ENCODE measurements around the gene OFD1. TPM values are rescaled to one million over a fixed set of nuclear protein-coding genes. Genes with fewer than 3 reads are reported as not detected.

OFD1 gene
- polyA plus RNA-seq, 1 of the 3 experiments (the other 2 are of a cell fraction), result 13.4 TPM

DNA sequence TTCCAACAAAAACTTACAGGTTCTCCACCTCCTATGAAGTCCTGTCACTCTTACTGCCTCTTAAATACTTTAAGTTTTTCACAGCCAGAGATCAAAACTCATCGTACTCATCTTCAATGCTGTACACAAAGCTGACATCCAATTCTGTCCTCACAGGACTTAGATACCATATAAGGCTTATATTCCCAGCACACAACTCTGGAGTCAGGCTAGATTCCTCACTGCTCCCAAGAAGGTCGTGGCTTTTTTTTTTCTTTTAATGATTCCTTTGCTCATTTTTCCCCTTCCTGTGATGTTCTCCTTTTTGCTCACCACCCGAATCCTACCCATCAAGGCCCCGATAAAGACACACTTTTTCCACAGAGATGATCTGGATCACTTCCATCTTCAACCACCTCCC is 1.0 kb upstream of the OFD1 start:
- TF ChIP-seq CHD2 (IDR thresholded peaks at IDR 0.05; ENCODE audit: low read length, partially characterized antibody) (no peak), FOXM1 (IDR thresholded peaks at IDR 0.05; ENCODE audit: low read depth) (no peak), NFIC (IDR thresholded peaks at IDR 0.05; ENCODE audit: borderline replicate concordance) (no peak), ELF1 (IDR thresholded peaks at IDR 0.05) (no peak), JUND (IDR thresholded peaks at IDR 0.05) (no peak), MXI1 (IDR thresholded peaks at IDR 0.05; ENCODE audit: low read depth, low read length) (no peak)
- TF ChIP-seq, protein P1, sequence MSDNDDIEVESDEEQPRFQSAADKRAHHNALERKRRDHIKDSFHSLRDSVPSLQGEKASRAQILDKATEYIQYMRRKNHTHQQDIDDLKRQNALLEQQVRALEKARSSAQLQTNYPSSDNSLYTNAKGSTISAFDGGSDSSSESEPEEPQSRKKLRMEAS (IDR thresholded peaks at IDR 0.05; ENCODE audit: low read depth), result no peak
- peaks cover 70% of the 10 kb centered on the region for H3K79me2 ChIP-seq (ENCODE audit: insufficient read depth)
- ChIA-PET POLR2A (interaction anchor here (0.8 to 2.0 kb wide), 3 partner anchors 12 to 296 kb away, joined by 3 to 13 read pairs (median 8); partner anchors contain the start of genes GEMIN8 and RAB9A), CTCF (interaction anchor here (1.7 kb wide), 1 partner anchor 13 kb away, joined by 6 read pairs; no protein-coding TSS in a partner anchor)
- 13% methylated on average over 4 of the region's 4 CpGs for WGBS (ENCODE audit: low lambda C conversion rate)
- no peaks in the 10 kb centered on the region for H4K20me1 ChIP-seq (ENCODE audit: insufficient read depth)
- H2AFZ ChIP-seq (ENCODE audit: low read depth), result no peak overlapping the region; the same call in 1 of the 2 replicates
- peak overlapping the region; percentile 95 for H3K9ac ChIP-seq
- H3K9me2 ChIP-seq, result no peaks in the 10 kb centered on the region
- DNase-seq, result no peak
- peak overlapping the region in 1 of 2 experiments; percentile 86; a peak in 1 of 4 replicates for H3K27ac ChIP-seq (ENCODE audit: low read depth in 2 of 2, low read length in 1 of 2)
- H3F3A ChIP-seq (replicated peaks; ENCODE audit: insufficient read depth), result no peaks in the 10 kb centered on the region
- H3K4me1 ChIP-seq (ENCODE audit: control insufficient read depth in 1 of 2, insufficient read depth in 2 of 2, low read depth in 1 of 2, low read length in 1 of 2), result peaks cover 4 to 19% of the 10 kb centered on the region in 2 experiments; a peak in 3 of 4 replicates
- no peaks in the 10 kb centered on the region for H3K27me3 ChIP-seq (ENCODE audit: insufficient read depth)
- peak overlapping the region; percentile 85 to 95 for H3K4me3 ChIP-seq (ENCODE audit: low read depth in 2 of 2, low read length in 1 of 2)
- no peaks in the 10 kb centered on the region for H3K9me3 ChIP-seq
- H3K4me2 ChIP-seq, result peak overlapping the region; percentile 89
- peaks cover 15 to 22% of the 10 kb centered on the region in 2 experiments for H3K36me3 ChIP-seq (replicated peaks in 1 of 2; ENCODE audit: control insufficient read depth in 1 of 2, insufficient read depth in 2 of 2, low read length in 1 of 2)

DNA sequence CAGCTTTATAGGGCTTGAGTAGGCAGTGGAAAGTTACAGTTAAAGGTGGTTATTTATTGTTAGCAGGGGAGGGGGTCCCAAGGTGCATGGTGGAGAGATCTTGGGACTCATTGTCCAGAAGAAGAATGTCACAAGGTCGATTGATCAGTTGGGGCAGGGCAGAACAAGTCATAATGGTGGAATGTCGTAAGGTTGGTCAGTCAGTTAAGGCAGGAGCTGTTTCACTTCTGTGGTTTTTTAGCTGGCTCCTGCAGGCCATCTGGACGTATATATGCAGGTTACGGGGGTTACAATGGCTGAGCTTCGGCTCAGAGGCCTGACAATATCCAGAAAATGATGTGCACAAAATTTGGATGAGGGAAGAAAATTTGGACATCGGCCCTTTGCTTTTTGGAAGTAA is 7.1 kb downstream of the OFD1 start:
- H3K36me3 ChIP-seq (replicated peaks in 1 of 2; ENCODE audit: control insufficient read depth in 1 of 2, insufficient read depth in 2 of 2, low read length in 1 of 2), result peaks cover 50 to 56% of the 10 kb centered on the region in 2 experiments
- H3K4me1 ChIP-seq (ENCODE audit: control insufficient read depth in 1 of 2, insufficient read depth in 2 of 2, low read depth in 1 of 2, low read length in 1 of 2), result no peaks in the 10 kb centered on the region
- ChIA-PET CTCF (interaction anchor here (0.9 to 1.5 kb wide), 2 partner anchors 10 to 290 kb away, joined by 3 read pairs; no protein-coding TSS in a partner anchor), POLR2A (no interaction called here)
- no peaks in the 10 kb centered on the region for H3F3A ChIP-seq (replicated peaks; ENCODE audit: insufficient read depth)
- no peaks in the 10 kb centered on the region for H3K9me3 ChIP-seq
- H4K20me1 ChIP-seq (ENCODE audit: insufficient read depth), result no peaks in the 10 kb centered on the region
- H3K79me2 ChIP-seq (ENCODE audit: insufficient read depth), result no peaks in the 10 kb centered on the region
- no peak for DNase-seq
- no peak overlapping the region for H3K9ac ChIP-seq
- no peak overlapping the region for H3K4me2 ChIP-seq
- no peaks in the 10 kb centered on the region for H3K9me2 ChIP-seq
- no peak overlapping the region for H3K4me3 ChIP-seq (ENCODE audit: low read depth in 2 of 2, low read length in 1 of 2)
- no peak overlapping the region for H3K27ac ChIP-seq (ENCODE audit: low read depth in 2 of 2, low read length in 1 of 2)
- 76% methylated on average over 6 of the region's 6 CpGs for WGBS (ENCODE audit: low lambda C conversion rate)
- no peaks in the 10 kb centered on the region for H3K27me3 ChIP-seq (ENCODE audit: insufficient read depth)
- TF ChIP-seq, protein P2, sequence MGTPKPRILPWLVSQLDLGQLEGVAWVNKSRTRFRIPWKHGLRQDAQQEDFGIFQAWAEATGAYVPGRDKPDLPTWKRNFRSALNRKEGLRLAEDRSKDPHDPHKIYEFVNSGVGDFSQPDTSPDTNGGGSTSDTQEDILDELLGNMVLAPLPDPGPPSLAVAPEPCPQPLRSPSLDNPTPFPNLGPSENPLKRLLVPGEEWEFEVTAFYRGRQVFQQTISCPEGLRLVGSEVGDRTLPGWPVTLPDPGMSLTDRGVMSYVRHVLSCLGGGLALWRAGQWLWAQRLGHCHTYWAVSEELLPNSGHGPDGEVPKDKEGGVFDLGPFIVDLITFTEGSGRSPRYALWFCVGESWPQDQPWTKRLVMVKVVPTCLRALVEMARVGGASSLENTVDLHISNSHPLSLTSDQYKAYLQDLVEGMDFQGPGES (IDR thresholded peaks at IDR 0.05; ENCODE audit: low read depth, low read length), result no peak
- TF ChIP-seq, protein P1 (IDR thresholded peaks at IDR 0.05; ENCODE audit: low read depth), result no peak
- TF ChIP-seq GABPA (IDR thresholded peaks at IDR 0.05; ENCODE audit: low read depth) (no peak), RXRA (IDR thresholded peaks at IDR 0.05; ENCODE audit: borderline replicate concordance, low read depth) (no peak), RFX5 (IDR thresholded peaks at IDR 0.05; ENCODE audit: low read length) (no peak), FOXM1 (IDR thresholded peaks at IDR 0.05; ENCODE audit: low read depth) (no peak), RAD21 (IDR thresholded peaks at IDR 0.05; ENCODE audit: low read length) (no peak), CHD2 (IDR thresholded peaks at IDR 0.05; ENCODE audit: low read length, partially characterized antibody) (no peak), NRF1 (IDR thresholded peaks at IDR 0.05; ENCODE audit: low read depth, low read length) (no peak), NFIC (IDR thresholded peaks at IDR 0.05; ENCODE audit: borderline replicate concordance) (no peak), SIN3A (IDR thresholded peaks at IDR 0.05; ENCODE audit: borderline replicate concordance, low read depth, low read length) (no peak), ELF1 (IDR thresholded peaks at IDR 0.05) (no peak), YY1 (IDR thresholded peaks at IDR 0.05; ENCODE audit: low read depth) (no peak), TEAD4 (IDR thresholded peaks at IDR 0.05; ENCODE audit: borderline replicate concordance, insufficient read depth) (no peak), FOXJ3 (CRISPR knock-in tag; IDR thresholded peaks at IDR 0.05) (no peak), POLR2AphosphoS5 (IDR thresholded peaks at IDR 0.05; ENCODE audit: low read depth, low read length) (no peak), FOSL2 (IDR thresholded peaks at IDR 0.05; ENCODE audit: borderline replicate concordance, low read depth) (no peak), GATA2 (CRISPR knock-in tag; IDR thresholded peaks at IDR 0.05) (no peak)
- TF ChIP-seq, protein P3, sequence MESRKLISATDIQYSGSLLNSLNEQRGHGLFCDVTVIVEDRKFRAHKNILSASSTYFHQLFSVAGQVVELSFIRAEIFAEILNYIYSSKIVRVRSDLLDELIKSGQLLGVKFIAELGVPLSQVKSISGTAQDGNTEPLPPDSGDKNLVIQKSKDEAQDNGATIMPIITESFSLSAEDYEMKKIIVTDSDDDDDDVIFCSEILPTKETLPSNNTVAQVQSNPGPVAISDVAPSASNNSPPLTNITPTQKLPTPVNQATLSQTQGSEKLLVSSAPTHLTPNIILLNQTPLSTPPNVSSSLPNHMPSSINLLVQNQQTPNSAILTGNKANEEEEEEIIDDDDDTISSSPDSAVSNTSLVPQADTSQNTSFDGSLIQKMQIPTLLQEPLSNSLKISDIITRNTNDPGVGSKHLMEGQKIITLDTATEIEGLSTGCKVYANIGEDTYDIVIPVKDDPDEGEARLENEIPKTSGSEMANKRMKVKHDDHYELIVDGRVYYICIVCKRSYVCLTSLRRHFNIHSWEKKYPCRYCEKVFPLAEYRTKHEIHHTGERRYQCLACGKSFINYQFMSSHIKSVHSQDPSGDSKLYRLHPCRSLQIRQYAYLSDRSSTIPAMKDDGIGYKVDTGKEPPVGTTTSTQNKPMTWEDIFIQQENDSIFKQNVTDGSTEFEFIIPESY (IDR thresholded peaks at IDR 0.05; ENCODE audit: borderline replicate concordance, low read depth), result no peak
- H2AFZ ChIP-seq (ENCODE audit: low read depth), result no peak overlapping the region
